ENCODE data around the gene CREG2.

CREG2 gene

GRCh38 chr2:101372792-101373191 is 14.5 kb downstream of the CREG2 start:
- POLR2A ChIA-PET = no interaction called here
- no peak for TF ChIP-seq CTCF (IDR thresholded peaks at IDR 0.05; ENCODE audit: control extremely low read depth, extremely low read depth, low read depth, missing control alignments)
- CTCF ChIA-PET = interaction anchor here (1.0 to 1.5 kb wide), 2 partner anchors 10 to 511 kb away, joined by 3 to 4 read pairs; no protein-coding TSS in a partner anchor
- DNase-seq (ENCODE audit: extremely low spot score) = no peak

- TF ChIP-seq CTCF (IDR thresholded peaks at IDR 0.05; ENCODE audit: control extremely low read depth, extremely low read depth, low read depth, missing control alignments) = no peak
- ChIA-PET CTCF (no interaction called here), POLR2A (no interaction called here)
- no peak for DNase-seq (ENCODE audit: extremely low spot score)
These were observed 15.7 kb downstream of the CREG2 start for GRCh38 chr2:101371636-101372035.

GRCh38 chr2:101369100-101369499 is 18.2 kb downstream of the CREG2 start:
- ChIA-PET CTCF (no interaction called here), POLR2A (no interaction called here)
- no peak for DNase-seq (ENCODE audit: extremely low spot score)
- TF ChIP-seq CTCF (IDR thresholded peaks at IDR 0.05; ENCODE audit: control extremely low read depth, extremely low read depth, low read depth, missing control alignments) = no peak

GRCh38 chr2:101368376-101368775 is 18.9 kb downstream of the CREG2 start:
- no peak for DNase-seq (ENCODE audit: extremely low spot score)
- ChIA-PET CTCF (no interaction called here), POLR2A (no interaction called here)
- TF ChIP-seq CTCF (IDR thresholded peaks at IDR 0.05; ENCODE audit: control extremely low read depth, extremely low read depth, low read depth, missing control alignments) = no peak

- no peak for TF ChIP-seq CTCF (IDR thresholded peaks at IDR 0.05; ENCODE audit: control extremely low read depth, extremely low read depth, low read depth, missing control alignments)
- CTCF ChIA-PET = no interaction called here
- POLR2A ChIA-PET = no interaction called here
- DNase-seq (ENCODE audit: extremely low spot score) = no peak
These were observed 19.8 kb downstream of the CREG2 start for GRCh38 chr2:101367508-101367907.

GRCh38 chr2:101364878-101365277 is 22.4 kb downstream of the CREG2 start:
- POLR2A ChIA-PET = no interaction called here
- DNase-seq (ENCODE audit: extremely low spot score) = no peak
- CTCF ChIA-PET = no interaction called here
- no peak for TF ChIP-seq CTCF (IDR thresholded peaks at IDR 0.05; ENCODE audit: control extremely low read depth, extremely low read depth, low read depth, missing control alignments)

- ChIA-PET CTCF (interaction anchor here (1.0 to 3.7 kb wide), 6 partner anchors 10 to 21 kb away, joined by 3 to 14 read pairs (median 3); no protein-coding TSS in a partner anchor), POLR2A (no interaction called here)
- no peak for DNase-seq (ENCODE audit: extremely low spot score)
- no peak for TF ChIP-seq CTCF (IDR thresholded peaks at IDR 0.05; ENCODE audit: control extremely low read depth, extremely low read depth, low read depth, missing control alignments)
These were observed 24.5 kb downstream of the CREG2 start for GRCh38 chr2:101362777-101363176.

All from GM10248 (cell line).